IMR-90 (cell line): ENCODE measurements around the gene OR6B3. TPM values are rescaled to one million over a fixed set of nuclear protein-coding genes. Genes with fewer than 3 reads are reported as not detected.

Experiments
- ATAC-seq: fragments of 200-7000 bp; cut with Tn5 transposase; 2 replicates; pipeline ENCODE4 v1.9.1; 2020; ENCODE audit warnings: low read depth, mild to moderate bottlenecking, moderate library complexity
- BruUV-seq: library from RNA; stranded (reverse); fragments of 400-500 nt; replicated peaks from 2 replicates; lab custom pipeline; 2021; lab: Mats Ljungman, UMichigan
- CTCF ChIA-PET: fragments of 300-600 bp; formaldehyde crosslinking; extraction: SDS; loops from one replicate; lab custom pipeline; 2021; ENCODE audit warnings: antibody characterized with exemption; lab: Yijun Ruan, JAX
- POLR2A ChIA-PET: fragments of 300-600 bp; sonication (Branson Sonifier 250); formaldehyde crosslinking; loops from one replicate; lab custom pipeline; 2022; ENCODE audit warnings: antibody characterized with exemption; ENCODE audit not compliant: unreplicated experiment; lab: Charles Lee
- DNase-seq: peaks from one replicate; pipeline ENCODE4 v3.0.0; 2013
- H2AFZ ChIP-seq: replicated peaks from 2 replicates; pipeline ENCODE3; 2013; ENCODE audit warnings: low read length, mild to moderate bottlenecking; ENCODE audit not compliant: poor library complexity
- H2AK5ac ChIP-seq: 2 replicates; pipeline ENCODE4 v1.6.1; 2013; ENCODE audit warnings: low read depth, low read length, inconsistent platforms
- H2AK9ac ChIP-seq: replicated peaks from 2 replicates; pipeline ENCODE3; 2013; ENCODE audit warnings: mild to moderate bottlenecking, low read depth, low read length, moderate library complexity; ENCODE audit not compliant: poor library complexity
- H2BK120ac ChIP-seq: 2 replicates; pipeline ENCODE4 v1.6.1; 2013; ENCODE audit warnings: low read depth, low read length, inconsistent platforms
- H2BK15ac ChIP-seq: 3 replicates; pipeline ENCODE4 v1.6.1; 2013; ENCODE audit warnings: low read depth, low read length, inconsistent platforms
- H2BK20ac ChIP-seq: 2 replicates; pipeline ENCODE4 v1.6.1; 2013; ENCODE audit warnings: low read depth, mild to moderate bottlenecking, inconsistent platforms, low read length, moderate library complexity
- H2BK5ac ChIP-seq: 2 replicates; pipeline ENCODE4 v1.6.1; 2013; ENCODE audit warnings: mild to moderate bottlenecking, low read depth, low read length, inconsistent platforms; ENCODE audit not compliant: poor library complexity, severe bottlenecking
- H3K14ac ChIP-seq: replicated peaks from 2 replicates; pipeline ENCODE4 v1.6.1; 2013; ENCODE audit warnings: low read depth, low read length, inconsistent platforms
- H3K18ac ChIP-seq: 2 replicates; pipeline ENCODE4 v1.6.1; 2013; ENCODE audit warnings: low read depth, low read length, control low read depth
- H3K23ac ChIP-seq: 2 replicates; pipeline ENCODE4 v1.6.1; 2013; ENCODE audit warnings: low read depth, low read length, inconsistent platforms
- H3K27ac ChIP-seq: 2 replicates; pipeline ENCODE4 v1.5.1; 2013; ENCODE audit warnings: mild to moderate bottlenecking, control low read depth, low read length; ENCODE audit not compliant: insufficient read depth
- H3K27me3 ChIP-seq: 2 replicates; pipeline ENCODE4 v1.6.1; 2013; ENCODE audit warnings: low read length; ENCODE audit not compliant: control insufficient read depth, insufficient read depth
- H3K36me3 ChIP-seq: 2 replicates; pipeline ENCODE4 v1.6.1; 2013; ENCODE audit warnings: low read length, mixed read lengths; ENCODE audit not compliant: control insufficient read depth, insufficient read depth
- H3K4ac ChIP-seq: 2 replicates; pipeline ENCODE4 v1.6.1; 2013; ENCODE audit warnings: low read depth, low read length, inconsistent platforms
- H3K4me1 ChIP-seq: 2 replicates; pipeline ENCODE4 v1.6.1; 2013; ENCODE audit warnings: low read length, mixed read lengths; ENCODE audit not compliant: control insufficient read depth, insufficient read depth
- H3K4me2 ChIP-seq: 2 replicates; pipeline ENCODE4 v1.6.1; 2013; ENCODE audit warnings: low read depth, mild to moderate bottlenecking, control low read depth, low read length, moderate library complexity
- H3K4me3 ChIP-seq: 2 replicates; pipeline ENCODE4 v1.5.1; 2013; ENCODE audit warnings: low read depth, mild to moderate bottlenecking, control low read depth, low read length, moderate library complexity; ENCODE audit not compliant: insufficient read depth
- H3K56ac ChIP-seq: 2 replicates; pipeline ENCODE4 v1.6.1; 2013; ENCODE audit warnings: low read length, inconsistent platforms; ENCODE audit not compliant: insufficient read depth; ENCODE audit errors: extremely low read depth
- H3K79me1 ChIP-seq, 2 experiments: 2 replicates each; pipeline ENCODE4 v1.6.1; 2013; ENCODE audit warnings: low read length in 2 of 2, inconsistent platforms in 1 of 2, low read depth in 1 of 2
- H3K9ac ChIP-seq: 2 replicates; pipeline ENCODE4 v1.6.1; 2013; ENCODE audit warnings: low read depth, low read length, control low read depth
- H3K9me1 ChIP-seq: 2 replicates; pipeline ENCODE4 v1.6.1; 2013; ENCODE audit warnings: low read length, inconsistent platforms; ENCODE audit not compliant: insufficient read depth
- H3K9me3 ChIP-seq: 2 replicates; pipeline ENCODE4 v1.6.1; 2013; ENCODE audit warnings: low read length; ENCODE audit not compliant: control insufficient read depth, insufficient read depth
- H4K20me1 ChIP-seq: 2 replicates; pipeline ENCODE4 v1.6.1; 2013; ENCODE audit warnings: low read length, inconsistent platforms; ENCODE audit not compliant: insufficient read depth
- H4K5ac ChIP-seq: 2 replicates; pipeline ENCODE4 v1.6.1; 2013; ENCODE audit warnings: mild to moderate bottlenecking, low read depth, low read length, control low read depth
- H4K8ac ChIP-seq, 2 experiments: 2 replicates each; pipeline ENCODE4 v1.6.1; 2013; ENCODE audit warnings: low read depth in 2 of 2, low read length in 2 of 2, control low read depth in 1 of 2, inconsistent platforms in 1 of 2
- H4K91ac ChIP-seq: 2 replicates; pipeline ENCODE4 v1.6.1; 2013; ENCODE audit warnings: low read depth, low read length, inconsistent platforms; ENCODE audit not compliant: insufficient read depth
- CHD1 ChIP-seq: IDR thresholded peaks from 2 replicates; pipeline ENCODE4 v1.6.1; 2012; ENCODE audit warnings: low read depth, low read length, improper control_type of control experiment
- POLR2A ChIP-seq: IDR thresholded peaks from 2 replicates; pipeline ENCODE4 v1.6.1; 2012; ENCODE audit warnings: mild to moderate bottlenecking, low read depth, low read length
- RAD21 ChIP-seq: IDR thresholded peaks from 2 replicates; pipeline ENCODE4 v1.6.1; 2012; ENCODE audit warnings: low read length, improper control_type of control experiment
- SMC3 ChIP-seq: fragments of 150-350 bp; IDR thresholded peaks from 2 replicates; pipeline ENCODE4 v1.6.1; 2016; ENCODE audit warnings: low read depth, mild to moderate bottlenecking, antibody characterized with exemption, low read length, moderate library complexity
- WGBS, 2 experiments: methylation state at CpG; one replicate each; pipeline versions ENCODE4 v1.1.5 to v1.1.7; 2013; ENCODE audit warnings: missing lambda C conversion rate in 2 of 2; ENCODE audit not compliant: insufficient read length in 1 of 2; ENCODE audit errors: extremely low coverage in 2 of 2; 5-methylcytosine and 5-hydroxymethylcytosine counted together
- dilution Hi-C: fragments of 300-500 bp; cut with HindIII; formaldehyde crosslinking; loops from one replicate; pipeline ENCODE4 v1.14.3; 2018; ENCODE audit warnings: low sequenced_read_pairs; ENCODE audit not compliant: unreplicated experiment
- in situ Hi-C: fragments of 300-500 bp; cut with MboI; formaldehyde crosslinking; loops from 3 replicates; pipeline ENCODE4 v1.14.3; 2019; ENCODE audit warnings: low sequenced_read_pairs, inconsistent platforms, mixed read lengths
- intact Hi-C: fragments of 100-400 bp; cut with micrococcal nuclease; formaldehyde crosslinking; loops from 2 replicates; pipeline ENCODE4 v1.10.0; 2022
- polyA plus RNA-seq, 3 experiments: library from polyadenylated mRNA; depleted of rRNA; stranded (reverse); fragments of >200 nt; gene quantifications; 2 replicates each; pipeline ENCODE4 v1.2.3, GENCODE V29; 2012; ENCODE audit warnings: low replicate concordance in 1 of 3
- total RNA-seq: library from RNA; depleted of rRNA; stranded (reverse); fragments of >200 nt; gene quantifications from 2 replicates; pipeline ENCODE4 v1.2.3, GENCODE V29; 2012

The OR6B3 gene
- total and polyA plus RNA-seq, 2 of the 4 experiments (the other 2 are of a cell fraction) = not detected

DNA sequence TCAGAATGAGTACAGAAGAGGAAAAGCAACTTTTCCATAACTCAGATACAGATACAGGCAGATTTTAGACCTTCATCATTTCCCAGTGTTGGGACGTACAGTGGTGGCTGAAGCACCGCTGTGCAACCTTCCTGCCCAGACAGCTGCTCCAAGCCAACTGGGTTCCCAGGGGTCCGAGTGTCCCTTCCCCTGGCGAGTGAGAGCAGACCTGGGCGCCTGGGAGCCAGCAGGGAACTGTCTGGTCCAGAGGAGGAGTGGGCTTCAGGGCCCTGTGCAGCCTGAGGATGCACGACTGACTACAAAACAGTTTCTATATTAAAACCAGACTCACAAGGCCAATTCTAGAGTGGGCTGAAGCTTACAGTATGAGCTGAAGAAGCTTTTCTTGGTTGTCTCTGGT is 12.0 kb downstream of the OR6B3 start:
- no peaks in the 10 kb centered on the region for H3K9me3 ChIP-seq
- no peak overlapping the region for H3K56ac ChIP-seq
- no peak overlapping the region for H2AK5ac ChIP-seq
- H3K36me3 ChIP-seq = no peaks in the 10 kb centered on the region
- peaks cover 13% of the 10 kb centered on the region for H3K27me3 ChIP-seq
- no peaks in the 10 kb centered on the region for H3K4me1 ChIP-seq
- ATAC-seq (no peak), DNase-seq (no peak)
- H2BK20ac ChIP-seq = no peak overlapping the region
- H2BK15ac ChIP-seq = no peak overlapping the region
- H4K91ac ChIP-seq = no peak overlapping the region
- H3K27ac ChIP-seq = no peak overlapping the region
- H3K4me2 ChIP-seq = no peak overlapping the region
- no CpG with 5 or more reads among the region's 6 CpGs for WGBS, 2 experiments
- no peak overlapping the region for H2AK9ac ChIP-seq
- H3K14ac ChIP-seq = no peak overlapping the region
- dilution Hi-C loops = no loop called here
- H2BK5ac ChIP-seq = no peak overlapping the region
- no peak overlapping the region for H3K4me3 ChIP-seq
- no peaks in the 10 kb centered on the region for H3K9me1 ChIP-seq
- H3K18ac ChIP-seq = no peak overlapping the region
- no peaks in the 10 kb centered on the region for H4K20me1 ChIP-seq
- in situ Hi-C loops = no loop called here
- no peak overlapping the region for H4K5ac ChIP-seq
- H2BK120ac ChIP-seq = no peak overlapping the region
- no TSS peak for BruUV-seq
- no peaks in the 10 kb centered on the region for H3K79me1 ChIP-seq
- no peak overlapping the region for H3K4ac ChIP-seq
- ChIA-PET POLR2A (no interaction called here), CTCF (no interaction called here)
- H4K8ac ChIP-seq = no peak overlapping the region
- intact Hi-C loops = no loop called here
- no peak overlapping the region for H2AFZ ChIP-seq
- H3K9ac ChIP-seq = no peak overlapping the region
- TF ChIP-seq RAD21 (no peak), SMC3 (no peak), CHD1 (no peak), POLR2A (no peak)
- no peak overlapping the region for H3K23ac ChIP-seq
